ENCODE data around the gene ADSS1.

Gene ADSS1

DNA sequence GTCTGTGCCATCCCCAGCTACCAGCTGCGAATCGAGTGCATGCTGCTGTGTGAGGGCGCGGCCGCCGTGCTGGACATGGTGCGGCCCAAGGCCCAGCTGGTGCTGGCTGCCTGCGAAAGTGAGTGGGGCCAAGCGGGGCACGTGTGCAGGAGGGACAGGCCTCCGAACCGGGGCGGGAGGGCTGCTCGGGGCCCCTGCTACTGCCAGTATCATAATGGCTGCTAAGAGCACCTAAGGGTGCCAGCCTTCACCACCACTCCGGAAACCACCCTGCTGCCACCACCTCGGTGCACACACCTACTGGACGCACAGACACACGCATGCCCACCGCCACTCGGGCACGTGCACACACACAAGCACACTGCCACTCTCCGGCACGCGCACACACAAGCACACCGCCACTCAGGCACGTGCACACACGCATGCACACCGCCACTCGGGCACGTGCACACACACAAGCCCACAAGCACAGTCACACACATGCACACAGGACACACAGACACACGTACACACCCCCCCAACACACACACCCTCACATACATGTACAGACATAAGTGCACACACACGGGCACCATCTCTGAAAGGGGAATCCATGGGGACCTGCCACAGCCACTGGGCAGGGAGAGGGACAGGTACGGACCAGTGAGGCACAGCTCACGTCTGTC, 13.8 kb upstream of the ADSS1 start:
- TF ChIP-seq TEAD4 (IDR thresholded peaks at IDR 0.05) (no peak), FOXM1 (IDR thresholded peaks at IDR 0.05; ENCODE audit: borderline replicate concordance, low read depth) (no peak), TCF12 (IDR thresholded peaks at IDR 0.05; ENCODE audit: low read depth) (no peak), TAF1 (IDR thresholded peaks at IDR 0.05; ENCODE audit: low read depth) (no peak), RAD21 (IDR thresholded peaks at IDR 0.05; ENCODE audit: low read depth) (no peak), YY1 (IDR thresholded peaks at IDR 0.05; ENCODE audit: low read depth) (no peak)

DNA sequence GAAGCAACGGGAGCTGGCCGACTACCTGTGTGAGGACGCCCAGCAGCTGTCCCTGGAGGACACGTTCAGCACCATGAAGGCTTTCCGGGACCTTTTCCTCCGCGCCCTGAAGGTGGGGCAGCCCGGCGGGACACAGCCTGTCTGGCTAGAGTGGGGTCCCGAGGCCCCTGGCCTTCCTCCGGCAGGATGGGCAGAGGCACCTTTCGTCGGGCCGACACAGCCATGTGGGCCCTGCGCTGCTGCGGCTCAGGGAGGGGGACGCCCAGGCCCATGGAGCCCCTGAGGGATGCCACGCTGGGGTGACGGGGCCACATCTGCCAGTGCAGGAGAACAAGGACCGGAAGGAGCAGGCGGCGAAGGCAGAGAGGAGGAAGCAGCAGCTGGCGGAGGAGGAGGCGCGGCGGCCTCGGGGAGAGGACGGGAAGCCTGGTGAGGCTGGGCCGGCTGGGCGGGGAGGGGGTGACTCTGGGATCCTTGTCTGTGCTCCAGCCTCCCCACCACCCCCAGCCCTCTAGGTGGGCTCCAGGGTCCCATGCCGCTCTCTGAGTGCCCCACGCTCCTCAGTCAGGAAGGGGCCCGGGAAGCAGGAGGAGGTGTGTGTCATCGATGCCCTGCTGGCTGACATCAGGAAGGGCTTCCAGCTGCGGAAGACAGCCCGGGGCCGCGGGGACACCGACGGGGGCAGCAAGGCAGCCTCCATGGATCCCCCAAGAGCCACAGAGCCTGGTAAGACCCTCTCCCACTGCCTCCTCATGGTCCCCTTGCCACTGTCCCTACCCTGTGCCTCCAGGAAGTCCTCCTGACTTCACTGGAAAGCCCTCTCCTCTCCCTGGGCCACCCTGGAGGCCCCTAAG, 10.9 kb upstream of the ADSS1 start:
- TF ChIP-seq, protein P1, sequence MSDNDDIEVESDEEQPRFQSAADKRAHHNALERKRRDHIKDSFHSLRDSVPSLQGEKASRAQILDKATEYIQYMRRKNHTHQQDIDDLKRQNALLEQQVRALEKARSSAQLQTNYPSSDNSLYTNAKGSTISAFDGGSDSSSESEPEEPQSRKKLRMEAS (IDR thresholded peaks at IDR 0.05) = no peak
- TF ChIP-seq RAD21 (IDR thresholded peaks at IDR 0.05; ENCODE audit: low read depth) (no peak), TCF12 (IDR thresholded peaks at IDR 0.05; ENCODE audit: low read depth) (no peak), FOXM1 (IDR thresholded peaks at IDR 0.05; ENCODE audit: borderline replicate concordance, low read depth) (no peak), TAF1 (IDR thresholded peaks at IDR 0.05; ENCODE audit: low read depth) (no peak), YY1 (IDR thresholded peaks at IDR 0.05; ENCODE audit: low read depth) (no peak), CEBPB (IDR thresholded peaks at IDR 0.05) (no peak), EP300 (IDR thresholded peaks at IDR 0.05; ENCODE audit: borderline replicate concordance) (no peak), EGR1 (IDR thresholded peaks at IDR 0.05) (no peak), CREB1 (IDR thresholded peaks at IDR 0.05; ENCODE audit: low read depth) (no peak), NFIC (IDR thresholded peaks at IDR 0.05) (no peak), ZBTB7A (IDR thresholded peaks at IDR 0.05; ENCODE audit: low read depth) (no peak), TEAD4 (IDR thresholded peaks at IDR 0.05) (no peak)
- TF ChIP-seq, protein P2, sequence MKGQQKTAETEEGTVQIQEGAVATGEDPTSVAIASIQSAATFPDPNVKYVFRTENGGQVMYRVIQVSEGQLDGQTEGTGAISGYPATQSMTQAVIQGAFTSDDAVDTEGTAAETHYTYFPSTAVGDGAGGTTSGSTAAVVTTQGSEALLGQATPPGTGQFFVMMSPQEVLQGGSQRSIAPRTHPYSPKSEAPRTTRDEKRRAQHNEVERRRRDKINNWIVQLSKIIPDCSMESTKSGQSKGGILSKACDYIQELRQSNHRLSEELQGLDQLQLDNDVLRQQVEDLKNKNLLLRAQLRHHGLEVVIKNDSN (IDR thresholded peaks at IDR 0.05) = no peak
- TF ChIP-seq, protein P3, sequence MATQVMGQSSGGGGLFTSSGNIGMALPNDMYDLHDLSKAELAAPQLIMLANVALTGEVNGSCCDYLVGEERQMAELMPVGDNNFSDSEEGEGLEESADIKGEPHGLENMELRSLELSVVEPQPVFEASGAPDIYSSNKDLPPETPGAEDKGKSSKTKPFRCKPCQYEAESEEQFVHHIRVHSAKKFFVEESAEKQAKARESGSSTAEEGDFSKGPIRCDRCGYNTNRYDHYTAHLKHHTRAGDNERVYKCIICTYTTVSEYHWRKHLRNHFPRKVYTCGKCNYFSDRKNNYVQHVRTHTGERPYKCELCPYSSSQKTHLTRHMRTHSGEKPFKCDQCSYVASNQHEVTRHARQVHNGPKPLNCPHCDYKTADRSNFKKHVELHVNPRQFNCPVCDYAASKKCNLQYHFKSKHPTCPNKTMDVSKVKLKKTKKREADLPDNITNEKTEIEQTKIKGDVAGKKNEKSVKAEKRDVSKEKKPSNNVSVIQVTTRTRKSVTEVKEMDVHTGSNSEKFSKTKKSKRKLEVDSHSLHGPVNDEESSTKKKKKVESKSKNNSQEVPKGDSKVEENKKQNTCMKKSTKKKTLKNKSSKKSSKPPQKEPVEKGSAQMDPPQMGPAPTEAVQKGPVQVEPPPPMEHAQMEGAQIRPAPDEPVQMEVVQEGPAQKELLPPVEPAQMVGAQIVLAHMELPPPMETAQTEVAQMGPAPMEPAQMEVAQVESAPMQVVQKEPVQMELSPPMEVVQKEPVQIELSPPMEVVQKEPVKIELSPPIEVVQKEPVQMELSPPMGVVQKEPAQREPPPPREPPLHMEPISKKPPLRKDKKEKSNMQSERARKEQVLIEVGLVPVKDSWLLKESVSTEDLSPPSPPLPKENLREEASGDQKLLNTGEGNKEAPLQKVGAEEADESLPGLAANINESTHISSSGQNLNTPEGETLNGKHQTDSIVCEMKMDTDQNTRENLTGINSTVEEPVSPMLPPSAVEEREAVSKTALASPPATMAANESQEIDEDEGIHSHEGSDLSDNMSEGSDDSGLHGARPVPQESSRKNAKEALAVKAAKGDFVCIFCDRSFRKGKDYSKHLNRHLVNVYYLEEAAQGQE (IDR thresholded peaks at IDR 0.05; ENCODE audit: low read depth) = no peak

DNA sequence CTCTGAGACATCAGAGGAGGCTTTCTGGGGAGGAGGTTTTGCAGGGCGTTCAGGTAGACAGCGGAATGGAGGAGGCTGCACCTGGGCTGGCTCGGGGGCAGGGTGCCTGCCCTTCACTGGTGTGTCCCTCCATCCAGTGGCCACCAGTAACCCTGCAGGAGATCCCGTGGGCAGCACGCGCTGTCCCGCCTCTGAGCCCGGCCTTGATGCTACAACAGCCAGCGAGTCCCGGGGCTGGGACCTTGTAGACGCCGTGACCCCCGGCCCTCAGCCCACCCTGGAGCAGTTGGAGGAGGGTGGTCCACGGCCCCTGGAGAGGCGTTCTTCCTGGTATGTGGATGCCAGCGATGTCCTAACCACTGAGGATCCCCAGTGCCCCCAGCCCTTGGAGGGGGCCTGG, 10.0 kb upstream of the ADSS1 start:
- TF ChIP-seq FOXM1 (IDR thresholded peaks at IDR 0.05; ENCODE audit: borderline replicate concordance, low read depth) (no peak), ZBTB7A (IDR thresholded peaks at IDR 0.05; ENCODE audit: low read depth) (no peak), YY1 (IDR thresholded peaks at IDR 0.05; ENCODE audit: low read depth) (no peak), RAD21 (IDR thresholded peaks at IDR 0.05; ENCODE audit: low read depth) (no peak), EGR1 (IDR thresholded peaks at IDR 0.05) (no peak), TAF1 (IDR thresholded peaks at IDR 0.05; ENCODE audit: low read depth) (no peak), CREB1 (IDR thresholded peaks at IDR 0.05; ENCODE audit: low read depth) (no peak), TEAD4 (IDR thresholded peaks at IDR 0.05) (no peak), CEBPB (IDR thresholded peaks at IDR 0.05) (no peak), TCF12 (IDR thresholded peaks at IDR 0.05; ENCODE audit: low read depth) (no peak)
- TF ChIP-seq, protein P1 (IDR thresholded peaks at IDR 0.05) = no peak
- TF ChIP-seq, protein P3 (IDR thresholded peaks at IDR 0.05; ENCODE audit: low read depth) = no peak
- TF ChIP-seq, protein P2 (IDR thresholded peaks at IDR 0.05) = no peak

DNA sequence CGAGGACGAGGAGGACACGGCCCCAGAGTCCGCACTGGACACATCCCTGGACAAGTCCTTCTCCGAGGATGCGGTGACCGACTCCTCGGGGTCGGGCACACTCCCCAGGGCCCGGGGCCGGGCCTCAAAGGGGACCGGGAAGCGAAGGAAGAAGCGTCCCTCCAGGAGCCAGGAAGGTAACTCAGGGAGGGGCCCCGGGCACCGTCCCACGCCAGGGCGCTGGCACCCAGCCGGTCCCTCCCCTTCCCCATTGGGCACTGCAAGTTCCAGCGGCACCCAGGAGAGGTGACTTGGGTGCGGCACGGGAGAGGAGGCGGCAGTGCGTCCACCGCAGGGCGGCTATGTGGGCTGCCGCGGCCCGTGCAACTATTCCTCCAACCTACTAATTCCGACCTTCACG, 9.3 kb upstream of the ADSS1 start:
- TF ChIP-seq EGR1 (IDR thresholded peaks at IDR 0.05) = no peak

DNA sequence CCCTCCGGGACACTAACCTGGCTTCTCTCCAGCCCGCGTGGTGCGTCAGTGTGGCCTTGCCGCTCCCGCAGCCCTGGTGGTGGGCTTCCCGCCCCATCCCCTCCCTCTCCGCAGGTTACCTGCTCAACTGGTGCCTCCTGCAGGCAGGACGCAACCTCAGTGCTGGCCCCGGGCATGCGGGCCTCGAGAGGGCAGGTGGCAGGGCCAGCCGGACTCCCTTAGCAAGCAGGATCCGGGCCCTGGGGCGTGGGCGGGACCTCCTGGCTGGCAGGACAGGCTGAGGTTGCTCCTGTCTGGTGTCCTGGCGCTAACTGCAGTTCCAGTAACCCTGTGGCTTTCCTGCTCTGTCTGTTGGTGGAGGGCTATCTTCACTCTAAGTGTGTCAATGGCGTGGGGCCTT, 8.6 kb upstream of the ADSS1 start:
- TF ChIP-seq, protein P3 (IDR thresholded peaks at IDR 0.05; ENCODE audit: low read depth) = no peak
- TF ChIP-seq YY1 (IDR thresholded peaks at IDR 0.05; ENCODE audit: low read depth) = no peak
- no peak for TF ChIP-seq TEAD4 (IDR thresholded peaks at IDR 0.05)
- no peak for TF ChIP-seq FOXM1 (IDR thresholded peaks at IDR 0.05; ENCODE audit: borderline replicate concordance, low read depth)
- no peak for TF ChIP-seq RAD21 (IDR thresholded peaks at IDR 0.05; ENCODE audit: low read depth)
- no peak for TF ChIP-seq ZBTB7A (IDR thresholded peaks at IDR 0.05; ENCODE audit: low read depth)
- no peak for TF ChIP-seq CREB1 (IDR thresholded peaks at IDR 0.05; ENCODE audit: low read depth)
- TF ChIP-seq, protein P1 (IDR thresholded peaks at IDR 0.05) = no peak
- no peak for TF ChIP-seq EP300 (IDR thresholded peaks at IDR 0.05; ENCODE audit: borderline replicate concordance)
- TF ChIP-seq NFIC (IDR thresholded peaks at IDR 0.05) = no peak
- TF ChIP-seq TAF1 (IDR thresholded peaks at IDR 0.05; ENCODE audit: low read depth) = no peak
- TF ChIP-seq, protein P2 (IDR thresholded peaks at IDR 0.05) = no peak
- no peak for TF ChIP-seq EGR1 (IDR thresholded peaks at IDR 0.05)
- no peak for TF ChIP-seq TCF12 (IDR thresholded peaks at IDR 0.05; ENCODE audit: low read depth)
- no peak for TF ChIP-seq CEBPB (IDR thresholded peaks at IDR 0.05)
